Thyroid gland (tissue), 4 donors: Measurements from ENCODE around the gene RIC3.

Experiments
- CTCF ChIP-seq, 6 experiments: fragments of 200-600 bp in 3 of 6; fragments of 450-650 bp in 3 of 6; sonication (generic) in 3 of 6; IDR thresholded peaks; one replicate each; pipeline ENCODE4 v1.5.1; 2016 to 2019; ENCODE audit warnings: antibody characterized with exemption in 6 of 6, mild to moderate bottlenecking in 2 of 6, inconsistent platforms in 1 of 6, moderate library complexity in 1 of 6
- POLR2A ChIP-seq, 2 donors: fragments of 450-650 bp; IDR thresholded peaks; one replicate each; pipeline ENCODE4 v1.6.1; 2017; ENCODE audit warnings: antibody characterized with exemption in 2 of 2, mild to moderate bottlenecking in 2 of 2, moderate library complexity in 1 of 2

DNA sequence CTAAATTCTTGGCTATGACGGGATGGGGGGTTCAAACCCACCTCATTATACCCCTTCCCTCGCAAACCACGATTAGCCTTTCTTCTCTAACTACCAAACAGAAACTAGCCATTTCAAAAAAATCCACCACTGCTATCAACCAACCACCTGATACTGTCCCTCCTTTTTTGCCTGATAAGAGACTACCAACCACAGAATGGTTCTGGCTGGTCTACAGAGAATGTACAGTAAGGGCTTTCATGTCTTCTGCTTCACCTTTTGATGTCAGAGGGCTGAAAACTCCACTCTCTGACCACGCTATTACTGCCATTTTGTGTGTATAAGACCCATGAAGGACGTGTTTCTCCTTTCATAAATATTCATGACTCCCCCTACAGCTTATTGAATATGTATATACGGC, 19.1 kb downstream of the RIC3 start:
- TF ChIP-seq CTCF (IDR thresholded peaks at IDR 0.05) (no peak), POLR2A (IDR thresholded peaks at IDR 0.05) (no peak)
